ENCODE measurements around the gene UNC5B.

- TF ChIP-seq, protein P1, sequence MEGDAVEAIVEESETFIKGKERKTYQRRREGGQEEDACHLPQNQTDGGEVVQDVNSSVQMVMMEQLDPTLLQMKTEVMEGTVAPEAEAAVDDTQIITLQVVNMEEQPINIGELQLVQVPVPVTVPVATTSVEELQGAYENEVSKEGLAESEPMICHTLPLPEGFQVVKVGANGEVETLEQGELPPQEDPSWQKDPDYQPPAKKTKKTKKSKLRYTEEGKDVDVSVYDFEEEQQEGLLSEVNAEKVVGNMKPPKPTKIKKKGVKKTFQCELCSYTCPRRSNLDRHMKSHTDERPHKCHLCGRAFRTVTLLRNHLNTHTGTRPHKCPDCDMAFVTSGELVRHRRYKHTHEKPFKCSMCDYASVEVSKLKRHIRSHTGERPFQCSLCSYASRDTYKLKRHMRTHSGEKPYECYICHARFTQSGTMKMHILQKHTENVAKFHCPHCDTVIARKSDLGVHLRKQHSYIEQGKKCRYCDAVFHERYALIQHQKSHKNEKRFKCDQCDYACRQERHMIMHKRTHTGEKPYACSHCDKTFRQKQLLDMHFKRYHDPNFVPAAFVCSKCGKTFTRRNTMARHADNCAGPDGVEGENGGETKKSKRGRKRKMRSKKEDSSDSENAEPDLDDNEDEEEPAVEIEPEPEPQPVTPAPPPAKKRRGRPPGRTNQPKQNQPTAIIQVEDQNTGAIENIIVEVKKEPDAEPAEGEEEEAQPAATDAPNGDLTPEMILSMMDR (IDR thresholded peaks at IDR 0.05): no peak
- no peak for TF ChIP-seq POLR2A (IDR thresholded peaks at IDR 0.05)
Measured at GRCh38 chr10:71211053-71211452, 1.3 kb upstream of the UNC5B start.
